ENCODE data around the gene VPS13D.

The VPS13D gene

GRCh38 chr1:12433323-12434053 lies 203.7 kb downstream of the VPS13D start:
- peak; percentile 29 for DNase-seq (ENCODE audit: low spot score)

- DNase-seq (ENCODE audit: low spot score) = no peak
Observed at GRCh38 chr1:12434174-12434573, 204.3 kb downstream of the VPS13D start.

GRCh38 chr1:12434686-12435085 lies 204.9 kb downstream of the VPS13D start:
- DNase-seq (ENCODE audit: low spot score) = no peak

DNA sequence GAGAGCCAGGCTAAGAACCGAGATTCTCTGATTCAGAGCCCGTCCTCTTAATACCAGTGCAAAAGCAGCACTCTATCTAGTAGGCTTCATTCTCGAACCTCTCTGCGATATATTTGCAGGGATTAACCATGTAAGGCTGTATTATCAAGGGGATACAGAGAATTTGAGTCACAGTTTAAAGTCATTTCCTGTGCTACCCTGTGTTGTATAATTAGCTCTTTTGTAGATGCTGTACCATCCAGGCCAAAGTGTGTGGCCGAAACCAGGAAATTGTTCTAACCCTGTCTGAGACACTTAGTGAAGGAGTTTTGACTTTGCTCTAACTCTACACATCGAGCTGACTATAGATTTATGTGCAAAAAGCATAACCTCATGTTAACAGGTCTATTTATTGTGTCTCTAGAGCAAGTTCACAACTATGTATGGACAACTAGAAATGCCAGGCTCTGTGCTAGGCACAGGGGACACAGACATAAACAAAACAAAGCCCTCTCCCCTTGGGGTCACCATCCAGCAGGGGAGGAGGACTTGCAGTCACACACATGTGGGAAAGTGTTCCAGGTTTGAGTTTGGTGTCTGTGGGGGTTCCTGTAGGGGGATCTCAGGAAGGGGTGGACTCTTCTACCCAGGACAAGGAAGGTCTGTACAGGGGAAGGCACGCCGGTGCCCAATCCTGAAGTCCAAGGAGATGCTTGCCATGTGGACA lies 206.0 kb downstream of the VPS13D start:
- no peak for DNase-seq (ENCODE audit: low spot score)

DNA sequence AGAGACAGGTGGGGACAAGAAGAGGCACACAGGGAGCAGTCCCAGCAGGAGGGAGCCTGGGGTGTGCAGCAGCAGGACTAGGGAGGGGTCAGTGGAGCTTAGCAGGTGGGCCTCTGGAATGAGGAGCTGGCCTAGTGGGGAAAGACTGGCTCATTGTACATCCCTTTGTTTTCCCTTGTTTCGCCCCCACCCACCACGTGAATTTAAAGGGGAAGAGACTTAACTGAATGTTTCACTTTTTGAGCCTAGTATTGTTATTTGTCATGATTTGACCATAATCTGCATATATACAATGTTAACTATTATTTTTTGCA lies 206.5 kb downstream of the VPS13D start:
- no peak for DNase-seq (ENCODE audit: low spot score)

- no peak for DNase-seq (ENCODE audit: low spot score)
Observed at GRCh38 chr1:12436817-12437599, 207.2 kb downstream of the VPS13D start.

- no peak for DNase-seq (ENCODE audit: low spot score)
Observed at GRCh38 chr1:12437629-12438028, 207.8 kb downstream of the VPS13D start.

DNA sequence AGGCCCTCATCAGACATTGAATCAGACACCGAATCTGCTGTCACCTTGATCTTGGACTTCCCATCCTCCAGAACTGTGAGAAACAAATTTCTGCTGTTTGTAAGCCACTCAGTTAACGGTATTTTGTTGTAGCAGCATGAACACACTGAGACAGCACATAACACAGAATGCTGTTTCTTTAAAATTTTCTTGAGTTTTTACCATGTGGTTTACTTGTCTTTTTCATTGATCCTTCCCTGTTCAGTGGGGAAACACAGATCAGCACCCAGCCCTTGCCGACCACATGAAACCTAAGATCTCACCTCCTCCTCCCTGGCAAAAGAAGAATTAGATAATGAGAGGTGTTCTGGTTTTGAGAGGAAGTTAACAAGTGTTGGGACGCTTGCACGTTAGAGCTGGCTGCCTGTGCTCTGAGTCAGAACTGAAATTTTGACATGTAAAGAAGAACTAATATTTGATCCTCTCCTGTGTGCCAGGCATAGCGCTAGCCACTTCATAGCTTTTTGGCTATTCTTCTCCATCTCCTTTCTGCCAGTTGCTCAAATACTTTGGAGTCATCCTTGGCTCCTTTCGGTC lies 208.6 kb downstream of the VPS13D start:
- DNase-seq (ENCODE audit: low spot score) = no peak

- DNase-seq (ENCODE audit: low spot score) = no peak
Observed at GRCh38 chr1:12439073-12439472, 209.2 kb downstream of the VPS13D start.

GRCh38 chr1:12441414-12442105 lies 211.7 kb downstream of the VPS13D start:
- DNase-seq (ENCODE audit: low spot score) = no peak

DNA sequence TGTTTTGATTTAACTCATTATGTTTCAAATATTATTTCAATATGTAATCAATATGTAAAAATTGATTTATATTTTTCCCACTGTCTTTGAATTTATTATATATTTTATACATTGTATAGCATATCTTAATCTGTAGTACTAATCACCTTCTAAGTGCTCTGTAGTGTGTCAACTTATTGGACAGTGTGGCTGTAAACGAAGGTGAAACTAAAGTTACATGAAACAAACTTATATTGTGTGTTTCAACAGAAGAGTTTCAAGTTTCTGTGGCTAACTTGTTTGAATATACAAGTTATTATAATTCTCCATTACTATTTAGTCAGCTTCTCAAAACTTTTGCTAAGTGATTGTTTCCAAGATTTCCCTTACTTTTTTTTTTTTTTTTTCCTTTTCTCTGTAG lies 212.4 kb downstream of the VPS13D start:
- no peak for DNase-seq (ENCODE audit: low spot score)

GRCh38 chr1:12443151-12443550 lies 213.3 kb downstream of the VPS13D start:
- no peak for DNase-seq (ENCODE audit: low spot score)

- DNase-seq (ENCODE audit: low spot score) = no peak
Observed at GRCh38 chr1:12444329-12444841, 214.6 kb downstream of the VPS13D start.

- DNase-seq (ENCODE audit: low spot score) = no peak
Observed at GRCh38 chr1:12445257-12445656, 215.4 kb downstream of the VPS13D start.

- no peak for DNase-seq (ENCODE audit: low spot score)
Observed at GRCh38 chr1:12446593-12446992, 216.8 kb downstream of the VPS13D start.

DNA sequence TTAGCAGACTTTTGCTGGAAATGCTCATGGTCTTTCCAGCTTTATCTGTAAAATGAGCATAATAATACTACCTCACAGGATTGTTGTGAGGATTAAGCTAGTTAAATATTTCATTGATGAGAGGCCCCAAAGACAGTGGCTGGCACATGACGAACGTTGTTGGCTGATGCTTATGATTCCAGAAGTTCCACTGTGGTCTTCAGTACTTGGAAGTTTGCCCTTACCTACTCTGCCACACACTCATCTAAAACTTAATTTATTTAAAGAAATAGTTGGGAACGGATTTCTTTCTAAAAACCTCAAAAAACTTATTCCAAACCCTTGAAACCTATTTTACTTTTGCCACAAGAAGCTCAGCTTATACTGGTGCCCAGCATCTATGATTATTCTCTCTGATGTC lies 217.5 kb downstream of the VPS13D start:
- no peak for DNase-seq (ENCODE audit: low spot score)

DNA sequence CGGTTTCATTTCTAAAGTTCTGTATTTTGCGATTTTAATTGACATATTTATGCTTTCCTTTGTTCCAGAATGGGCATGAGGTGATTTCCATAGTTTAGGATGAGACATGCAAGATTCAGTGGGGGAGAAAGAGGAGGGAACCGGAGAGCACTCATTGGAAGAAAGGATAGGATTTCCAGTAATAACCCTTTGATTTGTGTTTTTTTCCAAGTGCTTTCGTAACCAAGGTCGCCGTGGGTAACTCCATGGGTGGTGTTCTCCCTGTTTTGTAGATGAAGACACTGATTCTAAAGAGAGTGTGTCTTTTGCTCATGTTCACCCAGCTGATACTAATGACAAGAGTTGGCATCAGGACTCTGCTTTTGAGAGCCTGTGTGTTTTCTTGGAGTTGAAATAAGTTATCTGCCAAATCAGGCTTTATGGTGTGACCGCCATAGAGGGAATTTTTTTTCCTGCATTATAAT lies 218.1 kb downstream of the VPS13D start:
- no peak for DNase-seq (ENCODE audit: low spot score)

GRCh38 chr1:12448746-12449177 lies 218.9 kb downstream of the VPS13D start:
- no peak for DNase-seq (ENCODE audit: low spot score)

- no peak for DNase-seq (ENCODE audit: low spot score)
Observed at GRCh38 chr1:12450090-12450755, 220.4 kb downstream of the VPS13D start.

DNA sequence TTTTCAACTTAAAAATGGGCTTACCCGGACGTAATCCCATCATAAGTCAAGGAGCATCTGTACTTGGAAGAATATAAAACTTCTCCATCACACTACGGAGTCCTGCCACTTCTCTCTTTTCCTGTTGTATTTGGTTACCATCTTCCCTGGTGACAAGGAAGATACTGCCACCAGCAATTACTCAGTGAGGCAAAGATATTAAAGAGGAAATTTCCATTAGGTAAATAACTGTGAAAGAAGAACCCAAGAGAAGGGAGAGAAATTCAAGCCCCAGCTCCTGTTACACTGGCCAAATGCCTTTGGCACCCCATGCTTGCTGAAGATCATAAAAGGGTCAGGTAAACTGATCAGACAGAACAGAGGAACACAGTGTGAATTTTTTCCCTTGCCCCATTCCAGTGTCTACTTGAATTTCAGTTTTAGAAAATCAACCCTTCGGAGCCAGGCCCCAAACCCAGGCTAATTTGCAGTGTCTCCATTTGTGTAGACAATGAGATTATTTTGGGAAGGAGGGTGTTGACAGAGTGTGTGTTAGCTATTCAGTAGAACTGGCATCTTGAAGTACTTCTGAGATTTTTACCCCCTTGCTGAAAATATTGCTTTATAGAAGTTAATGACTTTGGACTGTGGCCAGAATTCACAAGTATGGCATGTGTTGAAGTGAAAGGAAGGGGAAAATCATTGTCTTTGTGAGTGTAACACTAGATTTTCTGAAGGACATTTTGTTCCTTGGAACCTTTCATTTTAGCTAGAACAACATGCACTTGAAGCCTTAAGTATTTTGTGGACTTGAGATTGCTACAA lies 221.1 kb downstream of the VPS13D start:
- DNase-seq (ENCODE audit: low spot score) = no peak
